ENCODE results near the gene RFX4.

Gene RFX4

GRCh38 chr12:106655577-106655976 is 72.8 kb downstream of the RFX4 start:
- H3K4me3 ChIP-seq (replicated peaks; ENCODE audit: low read depth, low read length) = no peak overlapping the region
- TF ChIP-seq, protein P1, sequence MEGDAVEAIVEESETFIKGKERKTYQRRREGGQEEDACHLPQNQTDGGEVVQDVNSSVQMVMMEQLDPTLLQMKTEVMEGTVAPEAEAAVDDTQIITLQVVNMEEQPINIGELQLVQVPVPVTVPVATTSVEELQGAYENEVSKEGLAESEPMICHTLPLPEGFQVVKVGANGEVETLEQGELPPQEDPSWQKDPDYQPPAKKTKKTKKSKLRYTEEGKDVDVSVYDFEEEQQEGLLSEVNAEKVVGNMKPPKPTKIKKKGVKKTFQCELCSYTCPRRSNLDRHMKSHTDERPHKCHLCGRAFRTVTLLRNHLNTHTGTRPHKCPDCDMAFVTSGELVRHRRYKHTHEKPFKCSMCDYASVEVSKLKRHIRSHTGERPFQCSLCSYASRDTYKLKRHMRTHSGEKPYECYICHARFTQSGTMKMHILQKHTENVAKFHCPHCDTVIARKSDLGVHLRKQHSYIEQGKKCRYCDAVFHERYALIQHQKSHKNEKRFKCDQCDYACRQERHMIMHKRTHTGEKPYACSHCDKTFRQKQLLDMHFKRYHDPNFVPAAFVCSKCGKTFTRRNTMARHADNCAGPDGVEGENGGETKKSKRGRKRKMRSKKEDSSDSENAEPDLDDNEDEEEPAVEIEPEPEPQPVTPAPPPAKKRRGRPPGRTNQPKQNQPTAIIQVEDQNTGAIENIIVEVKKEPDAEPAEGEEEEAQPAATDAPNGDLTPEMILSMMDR (IDR thresholded peaks at IDR 0.05; ENCODE audit: low read length, missing control alignments) = no peak
- DNase-seq (ENCODE audit: low read depth) = no peak

GRCh38 chr12:106657488-106657887 is 74.7 kb downstream of the RFX4 start:
- TF ChIP-seq, protein P1 (IDR thresholded peaks at IDR 0.05; ENCODE audit: low read length, missing control alignments) = no peak

GRCh38 chr12:106663385-106663784 is 80.6 kb downstream of the RFX4 start:
- TF ChIP-seq, protein P1 (IDR thresholded peaks at IDR 0.05; ENCODE audit: low read length, missing control alignments) = no peak
- no peak overlapping the region for H3K4me3 ChIP-seq (replicated peaks; ENCODE audit: low read depth, low read length)
- no peak for DNase-seq (ENCODE audit: low read depth)

More at GRCh38 chr12:106657488-106657887, 74.7 kb downstream of the RFX4 start:
- no peak overlapping the region for H3K4me3 ChIP-seq (replicated peaks; ENCODE audit: low read depth, low read length)
- DNase-seq (ENCODE audit: low read depth) = no peak

GRCh38 chr12:106669216-106669615 is 86.4 kb downstream of the RFX4 start:
- DNase-seq (ENCODE audit: low read depth) = no peak
- TF ChIP-seq, protein P1 (IDR thresholded peaks at IDR 0.05; ENCODE audit: low read length, missing control alignments) = no peak
- H3K4me3 ChIP-seq (replicated peaks; ENCODE audit: low read depth, low read length) = no peak overlapping the region

DNA sequence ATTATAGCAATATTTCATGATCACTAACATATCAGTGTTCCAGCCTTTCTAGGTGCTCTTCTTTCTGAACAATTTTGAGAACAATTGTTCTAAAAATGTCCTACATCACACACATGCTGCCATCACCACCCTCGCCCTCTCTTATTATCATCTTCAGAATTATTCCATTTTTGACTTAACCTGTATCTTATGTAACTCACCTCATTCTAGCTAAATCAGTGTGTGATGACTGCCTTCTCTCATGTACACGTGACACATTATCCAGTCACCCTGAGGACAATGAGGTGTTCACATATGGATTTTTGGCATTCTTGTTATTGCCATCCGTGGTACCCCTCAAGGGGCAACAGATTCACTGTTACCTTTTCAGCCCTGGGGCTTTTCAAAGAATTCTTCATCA is 87.3 kb downstream of the RFX4 start:
- TF ChIP-seq, protein P1 (IDR thresholded peaks at IDR 0.05; ENCODE audit: low read length, missing control alignments) = no peak
- DNase-seq (ENCODE audit: low read depth) = no peak
- no peak overlapping the region for H3K4me3 ChIP-seq (replicated peaks; ENCODE audit: low read depth, low read length)

DNA sequence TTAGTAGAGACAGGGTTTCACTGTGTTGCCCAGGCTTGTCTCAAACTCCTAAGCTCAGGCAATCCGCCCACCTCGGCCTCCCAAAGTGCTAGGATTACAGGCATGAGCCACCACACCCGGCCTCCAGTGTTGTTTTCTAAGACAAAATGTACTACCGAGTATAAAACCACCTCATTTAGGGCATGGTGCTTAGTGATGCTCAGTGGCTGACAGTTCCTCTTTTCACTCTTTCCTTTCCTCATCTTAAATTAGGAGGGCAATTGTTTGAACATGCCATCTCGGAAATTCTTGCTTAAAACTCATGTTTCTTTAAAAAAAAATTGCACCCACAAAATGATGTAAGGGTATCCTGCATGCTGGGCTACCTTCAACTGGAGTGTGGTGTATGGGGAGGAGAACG is 89.0 kb downstream of the RFX4 start:
- DNase-seq (ENCODE audit: low read depth) = no peak
- no peak overlapping the region for H3K4me3 ChIP-seq (replicated peaks; ENCODE audit: low read depth, low read length)

More for the DNA sequence above, 89.0 kb downstream of the RFX4 start:
- TF ChIP-seq, protein P1 (IDR thresholded peaks at IDR 0.05; ENCODE audit: low read length, missing control alignments) = no peak
